ENCODE data around the gene BCLAF1. TPM values are rescaled to one million over a fixed set of nuclear protein-coding genes. Genes with fewer than 3 reads are reported as not detected.

Gene BCLAF1
- total and polyA plus RNA-seq, 9 of the 15 experiments (the other 6 are each of a cell fraction or from before 2014, with no cell fraction given), result 65.4 to 286 (median 165) TPM

GRCh38 chr6:136288566-136289326 lies 900 bp downstream of the BCLAF1 start (continued):
- TF ChIP-seq CTCF (IDR thresholded peaks at IDR 0.05 in 2 of 3, conservative IDR thresholded peaks at IDR 0.05 in 1 of 3; ENCODE audit: insufficient read depth in 2 of 3, low read depth in 1 of 3, low read length in 3 of 3) (peak in 2 of 3 experiments; percentile 40 to 43; a peak in 3 of 6 replicates), JUNB (CRISPR knock-in tag; conservative IDR thresholded peaks at IDR 0.05) (no peak), ZKSCAN3 (CRISPR knock-in tag; IDR thresholded peaks at IDR 0.05) (no peak), REST (IDR thresholded peaks at IDR 0.05; ENCODE audit: borderline replicate concordance) (0 out of 2 replicates have a peak, but pooled peaks have one; percentile 9), REST (CRISPR knock-in tag; IDR thresholded peaks at IDR 0.05; ENCODE audit: low read depth) (no peak), CSDE1 (IDR thresholded peaks at IDR 0.05) (peak; percentile 61 to 70; a peak in 2 of 4 replicates), GTF2E2 (tag; IDR thresholded peaks at IDR 0.05) (no peak)
- TF ChIP-seq, protein P1, sequence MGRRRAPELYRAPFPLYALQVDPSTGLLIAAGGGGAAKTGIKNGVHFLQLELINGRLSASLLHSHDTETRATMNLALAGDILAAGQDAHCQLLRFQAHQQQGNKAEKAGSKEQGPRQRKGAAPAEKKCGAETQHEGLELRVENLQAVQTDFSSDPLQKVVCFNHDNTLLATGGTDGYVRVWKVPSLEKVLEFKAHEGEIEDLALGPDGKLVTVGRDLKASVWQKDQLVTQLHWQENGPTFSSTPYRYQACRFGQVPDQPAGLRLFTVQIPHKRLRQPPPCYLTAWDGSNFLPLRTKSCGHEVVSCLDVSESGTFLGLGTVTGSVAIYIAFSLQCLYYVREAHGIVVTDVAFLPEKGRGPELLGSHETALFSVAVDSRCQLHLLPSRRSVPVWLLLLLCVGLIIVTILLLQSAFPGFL (CRISPR knock-in tag; IDR thresholded peaks at IDR 0.05), result 0 out of 2 replicates have a peak, but pooled peaks have one; percentile 25
- TF ChIP-seq, protein P2, sequence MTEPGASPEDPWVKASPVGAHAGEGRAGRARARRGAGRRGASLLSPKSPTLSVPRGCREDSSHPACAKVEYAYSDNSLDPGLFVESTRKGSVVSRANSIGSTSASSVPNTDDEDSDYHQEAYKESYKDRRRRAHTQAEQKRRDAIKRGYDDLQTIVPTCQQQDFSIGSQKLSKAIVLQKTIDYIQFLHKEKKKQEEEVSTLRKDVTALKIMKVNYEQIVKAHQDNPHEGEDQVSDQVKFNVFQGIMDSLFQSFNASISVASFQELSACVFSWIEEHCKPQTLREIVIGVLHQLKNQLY (CRISPR knock-in tag; conservative IDR thresholded peaks at IDR 0.05), result no peak
